ENCODE measurements around the gene FOS.
"Not testable (repeated sequence)": the region's sequence is repeated elsewhere in the genome, so short reads cannot be mapped to it uniquely, and the experiment has no call there.

FOS gene

DNA sequence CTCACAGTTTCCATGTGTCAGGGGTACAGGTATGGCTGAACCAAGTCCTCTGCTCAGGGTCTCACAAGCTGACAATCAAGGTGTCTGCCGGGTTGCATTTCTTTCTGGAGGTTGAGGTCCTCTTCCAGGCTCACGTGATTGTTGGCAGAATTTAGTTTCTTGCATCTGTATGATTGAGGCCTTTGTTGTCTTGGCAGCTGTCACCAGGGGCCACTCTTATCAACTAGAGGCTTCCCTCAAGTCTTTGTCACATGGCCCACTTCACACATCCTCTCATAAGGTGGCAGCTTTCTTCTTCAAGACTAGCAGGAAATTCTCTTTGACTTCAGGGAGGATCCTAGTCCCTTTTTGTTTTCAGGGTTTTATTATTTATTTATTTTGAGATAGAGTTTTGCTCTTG, 46.0 kb upstream of the FOS start:
- POLR2A ChIA-PET = no interaction called here
- no peak for TF ChIP-seq CTCF (IDR thresholded peaks at IDR 0.05; ENCODE audit: insufficient read depth, low read length, missing control alignments)
- CTCF ChIA-PET = interaction anchor here (1.2 kb wide), 1 partner anchor 143 kb away, joined by 3 read pairs; no protein-coding TSS in a partner anchor
- H3K4me3 ChIP-seq (ENCODE audit: low read depth, low read length) = no peak overlapping the region
- no peak for DNase-seq (ENCODE audit: low read depth, low spot score)

DNA sequence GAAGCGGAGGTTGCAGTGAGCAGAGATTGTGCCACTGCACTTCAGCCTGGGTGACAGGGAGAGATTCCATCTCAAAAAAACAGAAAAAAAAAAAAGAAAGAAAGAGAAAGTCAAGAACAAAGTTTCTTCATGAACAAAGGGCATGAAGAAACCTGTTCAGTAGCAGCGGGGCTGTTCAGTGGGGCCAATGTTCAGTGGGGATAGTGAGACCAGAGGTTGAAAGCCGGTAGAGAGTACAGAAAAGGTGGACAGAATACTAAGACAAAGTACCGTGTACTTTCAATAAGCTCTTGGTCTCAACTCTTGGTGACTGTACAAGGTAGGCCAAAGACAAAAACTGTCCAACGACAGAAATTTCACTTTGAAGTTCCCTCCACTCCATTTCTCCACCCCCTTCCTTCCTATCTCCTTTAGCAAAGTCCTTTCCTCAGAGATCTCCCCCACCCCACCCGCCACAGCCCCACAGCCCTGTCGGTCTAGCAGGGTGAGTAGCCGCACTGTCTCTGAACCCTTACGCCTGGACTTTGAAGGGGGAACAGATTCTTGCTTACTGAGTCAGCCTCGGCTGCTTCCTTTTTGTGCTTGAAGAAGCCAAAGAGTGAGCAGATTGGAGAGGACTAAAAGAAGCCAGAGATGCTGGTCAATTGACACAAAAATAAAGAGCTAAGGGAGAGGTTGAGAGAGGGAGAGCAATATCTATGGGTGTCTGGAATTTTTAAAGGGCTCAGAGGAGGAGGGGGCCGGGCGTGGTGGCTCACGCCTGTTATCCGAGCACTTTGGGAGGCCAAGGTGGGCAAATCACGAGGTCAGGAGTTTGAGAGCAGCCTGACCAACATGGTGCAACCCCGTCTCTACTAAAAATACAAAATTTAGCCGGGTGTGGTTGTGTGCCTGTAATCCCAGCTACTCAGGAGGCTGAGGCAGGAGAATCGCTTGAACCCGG, 44.2 kb upstream of the FOS start:
- no peak for TF ChIP-seq CTCF (IDR thresholded peaks at IDR 0.05; ENCODE audit: insufficient read depth, low read length, missing control alignments)
- POLR2A ChIA-PET = no interaction called here
- no peak overlapping the region for H3K4me3 ChIP-seq (ENCODE audit: low read depth, low read length)
- CTCF ChIA-PET = interaction anchor here (1.2 to 1.5 kb wide), 3 partner anchors 10 to 61 kb away, joined by 4 to 6 read pairs (median 5); no protein-coding TSS in a partner anchor
- no peak for DNase-seq (ENCODE audit: low read depth, low spot score)

DNA sequence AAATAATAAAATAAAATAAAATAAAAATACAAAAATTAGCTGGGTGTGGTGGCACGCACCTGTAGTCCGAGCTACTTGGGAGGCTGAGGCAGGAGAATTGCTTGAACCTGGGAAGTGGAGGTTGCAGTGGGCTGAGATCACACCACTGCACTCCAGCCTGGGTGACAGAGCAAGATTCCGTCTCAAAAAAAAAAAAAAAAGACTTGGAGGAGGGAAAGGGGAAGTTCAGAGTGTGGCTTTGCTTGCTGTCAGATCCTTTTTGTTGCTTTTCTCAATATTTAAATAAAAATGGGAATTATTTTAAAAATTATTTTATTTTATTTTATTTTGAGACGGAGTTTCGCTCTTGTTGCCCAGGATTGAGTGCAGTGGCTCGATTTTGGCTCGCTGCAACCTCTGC, 43.4 kb upstream of the FOS start:
- H3K4me3 ChIP-seq (ENCODE audit: low read depth, low read length); POLR2A ChIA-PET; DNase-seq (ENCODE audit: low read depth, low spot score): not testable (repeated sequence)
- CTCF ChIA-PET = interaction anchor here (1.2 to 1.5 kb wide), 2 partner anchors 10 to 17 kb away, joined by 4 to 5 read pairs; no protein-coding TSS in a partner anchor

DNA sequence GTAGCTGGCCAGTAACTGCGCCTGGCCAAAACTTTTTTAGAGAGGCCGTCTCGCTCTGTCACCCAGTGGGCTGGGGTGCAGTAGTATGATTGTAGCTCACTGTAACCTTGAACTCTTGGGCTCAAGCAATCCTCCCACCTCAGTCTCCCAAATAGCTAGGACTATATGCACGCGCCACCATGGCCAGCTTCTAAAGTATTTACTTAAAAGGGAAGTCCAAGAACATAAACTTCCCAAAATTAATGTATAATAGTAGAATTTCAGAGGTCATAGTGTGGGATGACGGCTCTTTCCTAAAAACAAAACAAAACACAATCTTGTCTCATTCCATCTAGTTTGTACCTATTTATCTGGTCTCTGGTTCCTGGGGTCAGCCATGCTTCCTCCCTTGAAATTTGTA, 42.2 kb upstream of the FOS start:
- no peak overlapping the region for H3K4me3 ChIP-seq (ENCODE audit: low read depth, low read length)
- ChIA-PET CTCF (interaction anchor here (0.7 kb wide), 1 partner anchor 21 kb away, joined by 3 read pairs; no protein-coding TSS in a partner anchor), POLR2A (interaction anchor here (0.6 kb wide), 1 partner anchor 112 kb away, joined by 3 read pairs; no protein-coding TSS in a partner anchor)
- DNase-seq (ENCODE audit: low read depth, low spot score) = no peak
- TF ChIP-seq CTCF (IDR thresholded peaks at IDR 0.05; ENCODE audit: insufficient read depth, low read length, missing control alignments) = no peak

DNA sequence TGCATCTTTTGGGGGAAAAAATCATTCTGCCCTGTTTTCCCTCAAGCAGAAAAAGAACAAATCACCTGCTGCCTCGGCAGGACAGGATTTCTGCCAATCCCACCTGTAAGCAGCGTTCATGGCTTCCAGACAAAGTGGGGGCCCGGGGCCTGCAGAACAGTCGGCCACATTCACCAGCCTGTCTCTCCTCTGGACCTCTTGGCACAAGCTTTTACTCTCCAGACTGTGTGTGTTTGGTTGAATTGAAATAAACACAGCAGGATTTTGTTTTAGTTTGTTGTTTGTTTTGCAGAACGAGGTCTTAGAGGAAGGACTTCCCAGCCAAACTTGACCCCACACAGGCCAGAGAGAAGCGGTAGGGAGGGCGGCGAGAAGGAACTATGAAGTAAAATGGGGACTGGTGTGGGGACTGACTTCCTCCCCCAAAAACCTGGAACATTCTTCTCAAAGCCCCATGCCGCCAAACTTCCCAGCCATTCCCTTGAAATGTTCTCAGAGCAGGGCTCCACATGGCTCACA, 41.7 kb upstream of the FOS start:
- CTCF ChIA-PET = interaction anchor here (0.7 kb wide), 1 partner anchor 20 kb away, joined by 3 read pairs; no protein-coding TSS in a partner anchor
- H3K4me3 ChIP-seq (ENCODE audit: low read depth, low read length) = no peak overlapping the region
- no peak for DNase-seq (ENCODE audit: low read depth, low spot score)
- TF ChIP-seq CTCF (IDR thresholded peaks at IDR 0.05; ENCODE audit: insufficient read depth, low read length, missing control alignments) = no peak
- POLR2A ChIA-PET = no interaction called here

- POLR2A ChIA-PET = no interaction called here
- no peak for DNase-seq (ENCODE audit: low read depth, low spot score)
- TF ChIP-seq CTCF (IDR thresholded peaks at IDR 0.05; ENCODE audit: insufficient read depth, low read length, missing control alignments) = no peak
- H3K4me3 ChIP-seq (ENCODE audit: low read depth, low read length) = no peak overlapping the region
- CTCF ChIA-PET = interaction anchor here (0.9 to 2.2 kb wide), 3 partner anchors 9 to 107 kb away, joined by 4 to 10 read pairs (median 4); no protein-coding TSS in a partner anchor
Measured at GRCh38 chr14:75238756-75239455, 39.7 kb upstream of the FOS start.

Data from AG04449 (cell line).